Activated CD4-positive, alpha-beta T cell treated with anti-CD3 and anti-CD28 coated beads for 48 hours (primary cell): ENCODE measurements around the gene PCSK4.
"Not testable (repeated sequence)": the region's sequence is repeated elsewhere in the genome, so short reads cannot be mapped to it uniquely, and the experiment has no call there.

Experiments
- DNase-seq: peaks from one replicate; pipeline ENCODE4 v3.0.0-alpha.2; 2020

The PCSK4 gene

GRCh38 chr19:1490311-1491113 is at the start of gene PCSK4:
TSS of gene PCSK4 (minus strand) at chr19:1490350. CDS start at chr19:1490346, 4 bp downstream.
- peak; percentile 99 for DNase-seq

- not testable (repeated sequence) for DNase-seq
These were observed 49.6 kb upstream of the PCSK4 start for GRCh38 chr19:1539749-1540148.

- DNase-seq: no peak
These were observed 48.8 kb upstream of the PCSK4 start for GRCh38 chr19:1538978-1539377.

GRCh38 chr19:1535699-1536098 is 45.5 kb upstream of the PCSK4 start:
- not testable (repeated sequence) for DNase-seq

- DNase-seq: no peak
These were observed 44.8 kb upstream of the PCSK4 start for GRCh38 chr19:1534972-1535371.

- DNase-seq: no peak
These were observed 43.5 kb upstream of the PCSK4 start for GRCh38 chr19:1533510-1534150.

- DNase-seq: no peak
These were observed 41.9 kb upstream of the PCSK4 start for GRCh38 chr19:1532003-1532402.

GRCh38 chr19:1531587-1531986 is 41.4 kb upstream of the PCSK4 start:
- no peak for DNase-seq

- not testable (repeated sequence) for DNase-seq
These were observed 40.7 kb upstream of the PCSK4 start for GRCh38 chr19:1530856-1531255.

GRCh38 chr19:1529430-1529816 is 39.3 kb upstream of the PCSK4 start:
- no peak for DNase-seq

- no peak for DNase-seq
These were observed 38.7 kb upstream of the PCSK4 start for GRCh38 chr19:1528596-1529429.

GRCh38 chr19:1527650-1528309 is 37.6 kb upstream of the PCSK4 start:
- no peak for DNase-seq

- no peak for DNase-seq
These were observed 37.0 kb upstream of the PCSK4 start for GRCh38 chr19:1526979-1527649.

GRCh38 chr19:1526066-1526778 is 36.1 kb upstream of the PCSK4 start:
- no peak for DNase-seq

- no peak for DNase-seq
These were observed 35.2 kb upstream of the PCSK4 start for GRCh38 chr19:1525343-1525742.

GRCh38 chr19:1524972-1525325 is 34.8 kb upstream of the PCSK4 start:
- DNase-seq: no peak

- no peak for DNase-seq
These were observed 34.3 kb upstream of the PCSK4 start for GRCh38 chr19:1524287-1524971.

GRCh38 chr19:1523412-1524286 is 33.5 kb upstream of the PCSK4 start, which contains the start of gene PLK5:
TSS of gene PLK5 (plus strand) at chr19:1524077. CDS start at chr19:1526997, 2,920 bp downstream.
- DNase-seq: no peak

- DNase-seq: no peak
These were observed 32.7 kb upstream of the PCSK4 start for GRCh38 chr19:1522838-1523237.

- no peak for DNase-seq
These were observed 31.9 kb upstream of the PCSK4 start for GRCh38 chr19:1522061-1522460.
